Endodermal cell (in vitro differentiated cells): ENCODE data around the gene ARHGAP1. TPM values are rescaled to one million over a fixed set of nuclear protein-coding genes. Genes with fewer than 3 reads are reported as not detected.

Experiments used
- DNase-seq: peaks from one replicate; pipeline ENCODE4 v3.0.0-alpha.2; 2017
- H3K27ac ChIP-seq: 2 replicates; pipeline ENCODE4 v1.5.1; 2013; ENCODE audit warnings: mild to moderate bottlenecking, low read depth, low read length, moderate library complexity
- H3K27me3 ChIP-seq: 2 replicates; pipeline ENCODE4 v1.6.1; 2013; ENCODE audit warnings: mild to moderate bottlenecking, low read length, moderate library complexity; ENCODE audit not compliant: insufficient read depth, control insufficient read depth, poor library complexity, severe bottlenecking
- H3K36me3 ChIP-seq: 2 replicates; pipeline ENCODE4 v1.7.0; 2013; ENCODE audit warnings: mild to moderate bottlenecking, low read length, moderate library complexity; ENCODE audit not compliant: control insufficient read depth, insufficient read depth
- H3K4me1 ChIP-seq: one replicate; pipeline ENCODE4 v1.7.0; 2013; ENCODE audit warnings: low read length; ENCODE audit not compliant: control insufficient read depth, insufficient read depth
- H3K4me3 ChIP-seq: 2 replicates; pipeline ENCODE4 v1.5.1; 2013; ENCODE audit warnings: mild to moderate bottlenecking, low read length, moderate library complexity
- H3K9ac ChIP-seq: 2 replicates; pipeline ENCODE4 v1.6.1; 2013; ENCODE audit warnings: mild to moderate bottlenecking, low read length, moderate library complexity; ENCODE audit not compliant: poor library complexity, severe bottlenecking; ENCODE audit errors: extremely low read depth
- H3K9me3 ChIP-seq: 2 replicates; pipeline ENCODE4 v1.6.1; 2013; ENCODE audit warnings: mild to moderate bottlenecking, low read length, moderate library complexity; ENCODE audit not compliant: control insufficient read depth
- H3K27ac Mint-ChIP-seq: 2 replicates; pipeline ENCODE4 v1.8.0; 2020; ENCODE audit warnings: mixed read lengths
- H3K27me3 Mint-ChIP-seq: 2 replicates; pipeline ENCODE4 v1.8.0; 2021; ENCODE audit warnings: mild to moderate bottlenecking, mixed read lengths; ENCODE audit not compliant: insufficient read depth
- H3K36me3 Mint-ChIP-seq: 2 replicates; pipeline ENCODE4 v1.8.0; 2020; ENCODE audit warnings: low read depth, mixed read lengths
- H3K4me1 Mint-ChIP-seq: 2 replicates; pipeline ENCODE4 v1.8.0; 2020; ENCODE audit warnings: mixed read lengths
- H3K4me3 Mint-ChIP-seq: 2 replicates; pipeline ENCODE4 v1.8.0; 2020; ENCODE audit warnings: mild to moderate bottlenecking, moderate library complexity, mixed read lengths
- H3K9me3 Mint-ChIP-seq: 2 replicates; pipeline ENCODE4 v1.8.0; 2020; ENCODE audit warnings: mild to moderate bottlenecking, mixed read lengths
- WGBS, 2 experiments: methylation state at CpG; one replicate each; pipeline versions ENCODE4 v1.1.5 to v1.1.7; 2013; ENCODE audit warnings: missing lambda C conversion rate in 2 of 2, mixed read lengths in 1 of 2; ENCODE audit not compliant: insufficient coverage in 1 of 2, insufficient read length in 1 of 2; 5-methylcytosine and 5-hydroxymethylcytosine counted together
- total RNA-seq, 2 donors: library from RNA; stranded (reverse); fragmentation: NEBNext Ultra II Directional in 1 of 2; extraction: Animal tissue kit (Norgen Biotek cat#: 25700) in 1 of 2; gene quantifications; 2 replicates in 1 of 2; 3 replicates in 1 of 2; pipeline ENCODE4 v1.2.1, GENCODE V29; 2021
- TF ChIP-seq, protein P1 (sequence below): fragments of 200-600 bp; sonication (generic); conservative IDR thresholded peaks from 2 replicates; pipeline ENCODE4 v1.5.0; 2021; ENCODE audit warnings: antibody characterized with exemption, mild to moderate bottlenecking

Gene ARHGAP1
- total RNA-seq, 2 donors from 2014 or later, result 53.4 to 56.6 TPM

DNA sequence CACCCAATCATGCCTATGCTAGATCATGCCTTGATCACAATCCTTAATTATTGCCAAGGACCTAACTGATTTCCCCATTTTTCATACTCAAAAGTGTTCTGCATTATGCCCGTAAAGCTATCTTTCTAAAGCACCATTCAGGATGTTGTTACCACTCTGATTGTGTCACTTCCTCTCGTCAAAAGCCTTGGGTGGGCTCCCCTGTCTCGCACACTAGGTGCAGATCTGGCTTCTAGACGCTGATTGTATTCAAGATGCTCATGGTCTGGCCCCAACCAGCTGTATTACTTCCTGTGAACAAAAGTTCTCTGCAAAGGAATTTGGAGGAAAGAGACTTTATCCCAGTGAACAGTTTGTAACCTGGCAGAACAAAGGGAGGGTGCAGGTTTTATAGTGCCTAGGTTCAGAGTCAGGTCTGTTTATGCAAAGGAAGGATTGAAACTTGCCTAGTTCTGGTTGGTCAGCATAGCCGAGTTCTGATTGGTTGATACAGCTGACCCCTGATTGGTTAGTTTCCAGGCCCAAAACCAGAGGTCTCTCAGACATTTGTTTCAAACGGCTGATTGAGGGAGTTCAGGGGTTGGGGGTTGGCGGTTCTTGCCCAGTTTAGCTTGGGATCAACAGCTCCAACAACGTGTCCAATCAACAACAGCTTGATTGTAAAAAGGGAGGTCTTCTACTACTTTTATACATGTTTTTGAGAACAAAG lies 57.6 kb downstream of the ARHGAP1 start:
- Mint-ChIP-seq H3K4me3 (no peak overlapping the region), H3K27me3 (no peaks in the 10 kb centered on the region), H3K4me1 (no peaks in the 10 kb centered on the region), H3K9me3 (peaks cover 11% of the 10 kb centered on the region), H3K27ac (no peak overlapping the region), H3K36me3 (peaks cover 76% of the 10 kb centered on the region)
- Histone ChIP-seq H3K4me1 (no peaks in the 10 kb centered on the region), H3K9ac (no peak overlapping the region), H3K27ac (no peak overlapping the region), H3K27me3 (no peaks in the 10 kb centered on the region), H3K4me3 (no peak overlapping the region), H3K36me3 (peaks cover 76% of the 10 kb centered on the region), H3K9me3 (peaks cover 34% of the 10 kb centered on the region)
- TF ChIP-seq, protein P1, sequence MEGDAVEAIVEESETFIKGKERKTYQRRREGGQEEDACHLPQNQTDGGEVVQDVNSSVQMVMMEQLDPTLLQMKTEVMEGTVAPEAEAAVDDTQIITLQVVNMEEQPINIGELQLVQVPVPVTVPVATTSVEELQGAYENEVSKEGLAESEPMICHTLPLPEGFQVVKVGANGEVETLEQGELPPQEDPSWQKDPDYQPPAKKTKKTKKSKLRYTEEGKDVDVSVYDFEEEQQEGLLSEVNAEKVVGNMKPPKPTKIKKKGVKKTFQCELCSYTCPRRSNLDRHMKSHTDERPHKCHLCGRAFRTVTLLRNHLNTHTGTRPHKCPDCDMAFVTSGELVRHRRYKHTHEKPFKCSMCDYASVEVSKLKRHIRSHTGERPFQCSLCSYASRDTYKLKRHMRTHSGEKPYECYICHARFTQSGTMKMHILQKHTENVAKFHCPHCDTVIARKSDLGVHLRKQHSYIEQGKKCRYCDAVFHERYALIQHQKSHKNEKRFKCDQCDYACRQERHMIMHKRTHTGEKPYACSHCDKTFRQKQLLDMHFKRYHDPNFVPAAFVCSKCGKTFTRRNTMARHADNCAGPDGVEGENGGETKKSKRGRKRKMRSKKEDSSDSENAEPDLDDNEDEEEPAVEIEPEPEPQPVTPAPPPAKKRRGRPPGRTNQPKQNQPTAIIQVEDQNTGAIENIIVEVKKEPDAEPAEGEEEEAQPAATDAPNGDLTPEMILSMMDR, result no peak
- WGBS, 2 experiments, result 95% methylated on average over 7 to 8 of the region's 8 CpGs
- DNase-seq, result no peak

DNA sequence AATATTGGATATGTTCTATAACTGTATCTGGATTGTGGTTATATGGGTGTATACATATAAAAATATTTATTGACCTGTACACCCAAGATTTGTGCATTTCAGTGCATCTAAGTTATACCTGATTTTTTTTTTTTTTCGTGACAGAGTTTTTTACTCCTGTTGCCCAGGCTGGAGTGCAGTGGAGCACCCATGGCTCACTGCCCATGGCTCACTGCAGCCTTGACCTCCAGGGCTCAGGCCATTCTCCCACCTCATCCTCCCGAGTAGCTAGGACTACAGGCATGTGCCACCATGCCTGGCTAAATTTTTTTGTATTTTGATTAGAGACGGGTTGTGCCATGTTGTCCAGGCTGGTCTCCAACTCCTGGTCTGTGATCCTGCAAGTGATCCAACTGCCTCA lies 58.8 kb downstream of the ARHGAP1 start:
- Mint-ChIP-seq H3K9me3 (peaks cover 11% of the 10 kb centered on the region), H3K4me3 (no peak overlapping the region), H3K4me1 (no peaks in the 10 kb centered on the region), H3K27ac (no peak overlapping the region), H3K27me3 (no peaks in the 10 kb centered on the region), H3K36me3 (peaks cover 75% of the 10 kb centered on the region)
- TF ChIP-seq, protein P1, result no peak
- Histone ChIP-seq H3K4me1 (no peaks in the 10 kb centered on the region), H3K9me3 (peaks cover 39% of the 10 kb centered on the region), H3K27me3 (no peaks in the 10 kb centered on the region), H3K4me3 (no peak overlapping the region), H3K9ac (no peak overlapping the region), H3K36me3 (peaks cover 79% of the 10 kb centered on the region), H3K27ac (no peak overlapping the region)
- 80 to 95% methylated on average over 1 to 2 of the region's 3 CpGs for WGBS, 2 experiments
- DNase-seq, result no peak

DNA sequence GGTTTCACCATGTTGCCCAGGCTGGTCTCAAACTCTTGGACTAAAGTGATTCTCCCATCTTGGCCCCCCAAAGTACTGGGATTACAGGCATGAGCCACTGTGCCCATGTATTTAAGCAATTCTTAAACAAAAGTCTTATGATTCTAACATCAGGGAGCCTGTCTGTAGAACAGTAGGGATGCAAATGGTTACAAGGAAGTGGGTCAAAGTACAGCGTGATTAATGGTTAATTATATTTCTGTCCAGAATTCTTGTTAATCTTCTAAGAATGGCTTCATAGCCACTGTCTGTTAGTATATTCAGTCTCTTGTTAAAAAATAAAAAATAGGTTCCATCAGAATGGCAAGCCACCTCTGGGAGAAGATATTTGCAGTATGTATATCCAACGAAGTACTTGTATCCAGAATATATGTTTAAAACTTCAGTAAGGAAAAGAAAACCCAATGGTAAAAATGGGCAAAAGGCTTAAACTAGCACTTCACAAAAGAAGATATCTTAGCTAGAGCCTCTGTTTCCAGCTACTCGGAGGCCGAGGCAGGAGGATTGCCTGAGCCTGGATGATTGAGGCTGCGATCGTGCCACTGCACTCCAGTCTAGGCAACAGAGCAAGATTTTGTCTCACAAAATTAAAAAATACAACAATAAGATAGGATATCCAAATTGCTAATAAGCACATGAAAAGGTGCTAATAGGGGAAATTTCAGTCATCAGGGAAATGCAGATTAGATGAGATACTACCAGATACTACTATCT lies 60.2 kb downstream of the ARHGAP1 start:
- H3K27me3 ChIP-seq, result no peaks in the 10 kb centered on the region
- Mint-ChIP-seq H3K36me3 (peaks cover 77% of the 10 kb centered on the region), H3K4me1 (peaks cover 8% of the 10 kb centered on the region), H3K9me3 (peaks cover 11% of the 10 kb centered on the region), H3K27me3 (no peaks in the 10 kb centered on the region), H3K27ac (no peak overlapping the region), H3K4me3 (no peak overlapping the region)
- 98 to 99% methylated on average over 5 to 6 of the region's 6 CpGs for WGBS, 2 experiments
- no peaks in the 10 kb centered on the region for H3K4me1 ChIP-seq
- H3K36me3 ChIP-seq, result peaks cover 71% of the 10 kb centered on the region
- TF ChIP-seq, protein P1, result no peak
- peaks cover 39% of the 10 kb centered on the region for H3K9me3 ChIP-seq
- H3K9ac ChIP-seq, result no peak overlapping the region
- no peak for DNase-seq
- H3K27ac ChIP-seq, result no peak overlapping the region
- H3K4me3 ChIP-seq, result no peak overlapping the region
